ENCODE data around the gene CDH4.

The CDH4 gene

GRCh38 chr20:61896058-61896961, 644.2 kb downstream of the CDH4 start:
- TF ChIP-seq CTCF (IDR thresholded peaks at IDR 0.05; ENCODE audit: extremely low read depth, missing control alignments) = peak; percentile 51
- peak; percentile 74 for DNase-seq (ENCODE audit: low spot score)

- no peak for TF ChIP-seq CTCF (IDR thresholded peaks at IDR 0.05; ENCODE audit: extremely low read depth, missing control alignments)
- DNase-seq (ENCODE audit: low spot score) = no peak
Observed at GRCh38 chr20:61897401-61898295, 645.6 kb downstream of the CDH4 start.

DNA sequence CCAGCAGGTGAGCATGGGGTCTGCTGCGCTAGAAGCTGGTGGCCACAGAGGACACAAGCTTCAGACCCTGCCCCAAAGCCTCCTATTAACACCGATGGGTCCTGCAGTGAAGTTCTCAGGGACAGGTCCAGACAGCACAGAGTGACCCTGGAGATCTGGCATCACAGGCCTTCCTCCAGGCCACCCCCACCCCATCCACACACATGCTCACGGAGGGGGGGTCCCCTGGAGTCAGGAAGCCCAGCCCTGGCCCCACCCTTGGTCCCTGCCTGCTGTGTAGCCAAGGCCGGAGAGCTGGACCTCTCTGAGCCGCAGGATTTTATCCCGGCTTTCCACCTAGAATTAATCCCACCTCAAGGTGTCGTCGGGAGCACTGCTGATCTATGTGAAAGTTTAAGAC, 646.3 kb downstream of the CDH4 start:
- no peak for TF ChIP-seq CTCF (IDR thresholded peaks at IDR 0.05; ENCODE audit: extremely low read depth, missing control alignments)
- no peak for DNase-seq (ENCODE audit: low spot score)

GRCh38 chr20:61900011-61900944, 648.2 kb downstream of the CDH4 start:
- no peak for DNase-seq (ENCODE audit: low spot score)
- no peak for TF ChIP-seq CTCF (IDR thresholded peaks at IDR 0.05; ENCODE audit: extremely low read depth, missing control alignments)

- TF ChIP-seq CTCF (IDR thresholded peaks at IDR 0.05; ENCODE audit: extremely low read depth, missing control alignments) = no peak
- no peak for DNase-seq (ENCODE audit: low spot score)
Observed at GRCh38 chr20:61900945-61901293, 648.9 kb downstream of the CDH4 start.

- no peak for TF ChIP-seq CTCF (IDR thresholded peaks at IDR 0.05; ENCODE audit: extremely low read depth, missing control alignments)
- DNase-seq (ENCODE audit: low spot score) = no peak
Observed at GRCh38 chr20:61901392-61902220, 649.5 kb downstream of the CDH4 start.

Data from GM20000 (cell line).